Measurements from ENCODE around the gene CADM3. TPM values are rescaled to one million over a fixed set of nuclear protein-coding genes. Genes with fewer than 3 reads are reported as not detected.
A peak's percentile ranks its signal among the peaks of the same experiment; 100 is the strongest.

Gene CADM3
- total RNA-seq, 6 experiments from 2014 or later = 0.06 to 0.24 (median 0.17) TPM; not detected in 2

DNA sequence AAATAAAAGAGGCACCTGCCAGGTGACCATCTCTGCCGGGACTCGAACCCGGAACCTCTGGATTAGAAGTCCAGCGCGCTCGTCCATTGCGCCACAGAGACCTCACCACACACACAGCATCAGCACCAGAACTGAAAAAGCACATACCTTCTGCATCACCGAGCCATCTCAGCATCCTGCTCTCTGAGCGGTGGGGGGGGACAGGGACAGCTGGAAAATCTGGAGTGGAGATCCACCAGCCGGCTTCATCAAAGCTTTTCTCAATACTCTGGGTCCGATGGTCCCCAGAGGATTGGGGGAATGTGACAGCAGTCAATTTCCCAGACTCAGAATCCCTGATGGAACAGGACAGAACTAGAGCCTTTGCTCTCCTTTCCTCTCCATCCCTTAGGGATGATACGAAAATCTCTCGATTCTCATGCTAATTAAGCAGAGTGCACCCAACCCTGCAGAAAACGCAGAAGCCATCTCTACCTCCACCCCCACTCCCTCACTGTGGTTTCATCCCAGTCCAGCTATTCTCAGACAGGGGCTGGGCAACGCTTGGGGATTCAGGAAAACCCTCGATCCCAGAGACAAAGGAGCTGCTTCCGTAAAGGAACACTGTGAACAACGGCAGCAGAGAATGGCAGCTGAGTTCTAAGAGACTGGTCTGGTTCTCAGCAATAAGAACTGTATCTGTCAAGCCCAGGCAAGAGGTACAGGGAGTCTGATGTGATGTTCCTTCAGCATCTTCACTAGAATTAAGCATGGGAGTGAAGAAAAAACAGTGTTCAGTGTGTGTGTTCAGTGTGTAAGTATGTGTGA is 29.6 kb upstream of the CADM3 start:
- Mint-ChIP-seq H3K27me3 (ENCODE audit: insufficient read depth) (peaks cover 16% of the 10 kb centered on the region), H3K4me1 (ENCODE audit: low read depth) (no peaks in the 10 kb centered on the region), H3K4me3 (no peak overlapping the region), H3K27ac (no peak overlapping the region), H3K9me3 (no peaks in the 10 kb centered on the region), H3K36me3 (ENCODE audit: low read depth) (no peaks in the 10 kb centered on the region)
- DNase-seq = peak; percentile 66
- TF ChIP-seq, protein P1, sequence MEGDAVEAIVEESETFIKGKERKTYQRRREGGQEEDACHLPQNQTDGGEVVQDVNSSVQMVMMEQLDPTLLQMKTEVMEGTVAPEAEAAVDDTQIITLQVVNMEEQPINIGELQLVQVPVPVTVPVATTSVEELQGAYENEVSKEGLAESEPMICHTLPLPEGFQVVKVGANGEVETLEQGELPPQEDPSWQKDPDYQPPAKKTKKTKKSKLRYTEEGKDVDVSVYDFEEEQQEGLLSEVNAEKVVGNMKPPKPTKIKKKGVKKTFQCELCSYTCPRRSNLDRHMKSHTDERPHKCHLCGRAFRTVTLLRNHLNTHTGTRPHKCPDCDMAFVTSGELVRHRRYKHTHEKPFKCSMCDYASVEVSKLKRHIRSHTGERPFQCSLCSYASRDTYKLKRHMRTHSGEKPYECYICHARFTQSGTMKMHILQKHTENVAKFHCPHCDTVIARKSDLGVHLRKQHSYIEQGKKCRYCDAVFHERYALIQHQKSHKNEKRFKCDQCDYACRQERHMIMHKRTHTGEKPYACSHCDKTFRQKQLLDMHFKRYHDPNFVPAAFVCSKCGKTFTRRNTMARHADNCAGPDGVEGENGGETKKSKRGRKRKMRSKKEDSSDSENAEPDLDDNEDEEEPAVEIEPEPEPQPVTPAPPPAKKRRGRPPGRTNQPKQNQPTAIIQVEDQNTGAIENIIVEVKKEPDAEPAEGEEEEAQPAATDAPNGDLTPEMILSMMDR (IDR thresholded peaks at IDR 0.05) = no peak

- Mint-ChIP-seq H3K36me3 (ENCODE audit: low read depth) (no peaks in the 10 kb centered on the region), H3K27ac (no peak overlapping the region), H3K4me1 (ENCODE audit: low read depth) (no peaks in the 10 kb centered on the region), H3K27me3 (ENCODE audit: insufficient read depth) (peaks cover 15% of the 10 kb centered on the region), H3K9me3 (no peaks in the 10 kb centered on the region), H3K4me3 (no peak overlapping the region)
- no peak for DNase-seq
- TF ChIP-seq, protein P1 (IDR thresholded peaks at IDR 0.05) = no peak
Observed at GRCh38 chr1:159142391-159142663, 29.1 kb upstream of the CADM3 start.

- no peak overlapping the region for H3K4me3 Mint-ChIP-seq
- no peak for DNase-seq
- no peaks in the 10 kb centered on the region for H3K4me1 Mint-ChIP-seq (ENCODE audit: low read depth)
- no peaks in the 10 kb centered on the region for H3K36me3 Mint-ChIP-seq (ENCODE audit: low read depth)
- H3K9me3 Mint-ChIP-seq = no peaks in the 10 kb centered on the region
- H3K27me3 Mint-ChIP-seq (ENCODE audit: insufficient read depth) = peaks cover 18% of the 10 kb centered on the region
- no peak overlapping the region for H3K27ac Mint-ChIP-seq
- TF ChIP-seq, protein P1 (IDR thresholded peaks at IDR 0.05) = no peak
Observed at GRCh38 chr1:159142726-159143510, 28.5 kb upstream of the CADM3 start.

- no peaks in the 10 kb centered on the region for H3K9me3 Mint-ChIP-seq
- no peaks in the 10 kb centered on the region for H3K36me3 Mint-ChIP-seq (ENCODE audit: low read depth)
- H3K27ac Mint-ChIP-seq = no peak overlapping the region
- H3K27me3 Mint-ChIP-seq (ENCODE audit: insufficient read depth) = peaks cover 12% of the 10 kb centered on the region
- DNase-seq = no peak
- H3K4me3 Mint-ChIP-seq = no peak overlapping the region
- no peaks in the 10 kb centered on the region for H3K4me1 Mint-ChIP-seq (ENCODE audit: low read depth)
- TF ChIP-seq, protein P1 (IDR thresholded peaks at IDR 0.05) = no peak
Observed at GRCh38 chr1:159144571-159144970, 26.8 kb upstream of the CADM3 start.

- no peak for DNase-seq
- Mint-ChIP-seq H3K4me1 (ENCODE audit: low read depth) (no peaks in the 10 kb centered on the region), H3K9me3 (no peaks in the 10 kb centered on the region), H3K27me3 (ENCODE audit: insufficient read depth) (peaks cover 27% of the 10 kb centered on the region), H3K36me3 (ENCODE audit: low read depth) (no peaks in the 10 kb centered on the region), H3K27ac (no peak overlapping the region), H3K4me3 (no peak overlapping the region)
- TF ChIP-seq, protein P1 (IDR thresholded peaks at IDR 0.05) = no peak
Observed at GRCh38 chr1:159146980-159147379, 24.4 kb upstream of the CADM3 start.
